Breast epithelium (tissue), 4 donors: ENCODE data around the gene CTSE. TPM values are rescaled to one million over a fixed set of nuclear protein-coding genes. Genes with fewer than 3 reads are reported as not detected.

Source experiments
- DNase-seq, 2 donors: peaks; one replicate each; pipeline ENCODE4 v3.0.0-alpha.2; 2019; ENCODE audit warnings: low spot score in 2 of 2
- H3K27ac ChIP-seq, 2 donors: fragments of 200-600 bp; sonication (generic) in 1 of 2; one replicate each; pipeline ENCODE4 v1.5.1; 2016 to 2019; ENCODE audit warnings: mild to moderate bottlenecking in 1 of 2
- H3K27me3 ChIP-seq, 2 donors: fragments of 200-600 bp; sonication (generic) in 1 of 2; one replicate each; pipeline versions ENCODE4 v1.5.1 to v1.6.0; 2017 to 2019; ENCODE audit warnings: control low read depth in 1 of 2, mild to moderate bottlenecking in 1 of 2
- H3K36me3 ChIP-seq: fragments of 200-600 bp; one replicate; pipeline ENCODE4 v1.5.1; 2019
- H3K4me1 ChIP-seq, 2 donors: fragments of 200-600 bp; sonication (generic); one replicate each; pipeline ENCODE4 v1.5.1; 2016 to 2019; ENCODE audit warnings: control low read depth in 1 of 2
- H3K4me3 ChIP-seq, 3 donors: fragments of 200-600 bp; sonication (generic); 1 replicate in 2 of 3; 2 replicates in 1 of 3; pipeline ENCODE4 v1.5.1; 2016 to 2019; ENCODE audit warnings: mild to moderate bottlenecking in 3 of 3, moderate library complexity in 2 of 3
- H3K9me3 ChIP-seq, 2 donors: fragments of 200-600 bp; sonication (generic) in 1 of 2; one replicate each; pipeline ENCODE4 v1.5.1; 2016 to 2019; ENCODE audit warnings: control low read depth in 1 of 2
- CTCF ChIP-seq, 3 donors: fragments of 450-650 bp; IDR thresholded peaks; one replicate each; pipeline ENCODE4 v1.5.1; 2016 to 2017; ENCODE audit warnings: antibody characterized with exemption in 3 of 3, mild to moderate bottlenecking in 3 of 3, moderate library complexity in 3 of 3
- POLR2A ChIP-seq: fragments of 450-650 bp; IDR thresholded peaks from one replicate; pipeline ENCODE4 v1.6.1; 2016; ENCODE audit warnings: antibody characterized with exemption, mild to moderate bottlenecking, moderate library complexity
- POLR2AphosphoS5 ChIP-seq, 3 donors: sonication (generic); formaldehyde crosslinking; IDR thresholded peaks; one replicate each; pipeline ENCODE4 v1.6.1; 2017; ENCODE audit warnings: antibody characterized with exemption in 3 of 3
- intact Hi-C: fragments of 100-400 bp; cut with DNase I; formaldehyde crosslinking; loops from one replicate; pipeline ENCODE4 v1.15.1; 2023; ENCODE audit warnings: low total_unique reads
- total RNA-seq, 3 donors: library from RNA; depleted of rRNA; stranded (reverse); fragments of >200 nt; gene quantifications; one replicate each; pipeline ENCODE4 v1.1.0, GENCODE V29; 2016

CTSE gene
- total RNA-seq, 3 donors from 2014 or later, result under 0.01 TPM; not detected in 2

- DNase-seq, result no peak
- no peaks in the 10 kb centered on the region for H3K4me1 ChIP-seq
- TF ChIP-seq CTCF (IDR thresholded peaks at IDR 0.05) (no peak), POLR2AphosphoS5 (IDR thresholded peaks at IDR 0.05) (no peak), POLR2A (no peak)
- intact Hi-C loops, result no loop called here
- H3K9me3 ChIP-seq, result no peaks in the 10 kb centered on the region
- no peak overlapping the region for H3K27ac ChIP-seq
- peaks cover 0 to 24% of the 10 kb centered on the region in 2 donors for H3K27me3 ChIP-seq
- no peaks in the 10 kb centered on the region for H3K36me3 ChIP-seq
- H3K4me3 ChIP-seq, result no peak overlapping the region
Measured at GRCh38 chr1:205961405-205961804, 62.3 kb downstream of the CTSE start.

GRCh38 chr1:205959789-205960188, 63.9 kb downstream of the CTSE start:
- Histone ChIP-seq H3K27ac (no peak overlapping the region), H3K4me3 (no peak overlapping the region), H3K4me1 (no peaks in the 10 kb centered on the region), H3K27me3 (peaks cover 0 to 26% of the 10 kb centered on the region in 2 donors), H3K9me3 (no peaks in the 10 kb centered on the region), H3K36me3 (no peaks in the 10 kb centered on the region)
- TF ChIP-seq POLR2A (no peak), CTCF (IDR thresholded peaks at IDR 0.05) (no peak), POLR2AphosphoS5 (IDR thresholded peaks at IDR 0.05) (no peak)
- no peak for DNase-seq
- intact Hi-C loops, result no loop called here

Other genes with a start within 250 kb of the CTSE start
- 10 to 100 TPM; 22.4 to 30.3 (median 23.9) TPM for gene RAB29, start 248.4 kb downstream of the CTSE start, total RNA-seq
- 10 to 100 TPM; 13.9 to 18.0 (median 16.8) TPM for gene SLC41A1, start 210.7 kb downstream of the CTSE start, total RNA-seq
- gene PM20D1, start 173.8 kb downstream of the CTSE start, total RNA-seq, result under 1 TPM; 0.15 to 0.33 (median 0.16) TPM
- not detected for gene SLC26A9, start 80.4 kb downstream of the CTSE start, total RNA-seq
- gene RAB7B, start 20.5 kb downstream of the CTSE start, total RNA-seq, result 1 to 10 TPM; 1.3 to 6.6 (median 2.9) TPM
- gene RHEX, start 29.3 kb upstream of the CTSE start, total RNA-seq, result 10 to 100 TPM in 1 of 3 donors, 1 to 10 TPM in 1, under 1 TPM in 1; 0.98 to 20.6 (median 4.4) TPM
- not detected for gene AVPR1B, start 93.5 kb upstream of the CTSE start, total RNA-seq
- 1 to 10 TPM in 1 of 3 donors, under 1 TPM in 1, not detected in 1; 0.98 to 1.8 TPM for gene FAM72A, start 178.9 kb upstream of the CTSE start, total RNA-seq
- gene SRGAP2, start 179.6 kb upstream of the CTSE start, total RNA-seq, result 10 to 100 TPM; 36.1 to 93.3 (median 43.3) TPM